ENCODE results near the gene TESPA1.

DNA sequence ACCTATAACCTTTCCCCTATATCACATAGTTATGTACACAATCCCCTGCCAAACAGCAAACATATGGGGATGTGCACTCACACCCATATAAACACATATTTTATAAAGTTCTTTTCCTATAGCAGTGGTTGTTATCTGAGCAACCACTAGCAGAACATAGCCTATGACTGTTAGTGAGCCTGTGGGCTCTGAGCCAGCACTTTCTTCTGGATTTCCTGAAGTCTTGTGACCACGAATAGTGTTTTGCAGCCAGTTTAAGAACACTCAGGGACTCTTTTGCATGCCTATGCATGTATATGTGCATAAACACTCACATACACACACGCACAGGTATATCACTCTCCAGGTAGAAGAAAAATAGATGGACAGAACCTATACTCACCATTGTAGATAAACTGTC is 17.1 kb downstream of the TESPA1 start:
- TF ChIP-seq POLR2A (IDR thresholded peaks at IDR 0.05; ENCODE audit: low read length) (no peak), GATA1 (IDR thresholded peaks at IDR 0.05; ENCODE audit: low read depth, low read length) (no peak)

Data from erythroblast (primary cell).